HepG2 (cell line): ENCODE data around the gene TMEM231. TPM values are rescaled to one million over a fixed set of nuclear protein-coding genes. Genes with fewer than 3 reads are reported as not detected.
A peak's percentile ranks its signal among the peaks of the same experiment; 100 is the strongest.

Source experiments
- BHLHE40 ChIP-seq: IDR thresholded peaks from 2 replicates; pipeline ENCODE4 v1.6.1; 2011; ENCODE audit warnings: low read length, improper control_type of control experiment
- ESRRA ChIP-seq: sonication (generic); formaldehyde crosslinking; IDR thresholded peaks from 2 replicates; pipeline ENCODE4 v1.5.1; 2020; ENCODE audit warnings: mild to moderate bottlenecking, low read depth, missing genetic modification reagents
- FOXA3 ChIP-seq: IDR thresholded peaks from 2 replicates; pipeline ENCODE4 v1.6.1; 2016; ENCODE audit warnings: missing genetic modification reagents, missing compliant biosample characterization
- JARID2 ChIP-seq: sonication (generic); formaldehyde crosslinking; IDR thresholded peaks from 2 replicates; pipeline ENCODE4 v1.8.1; 2023; ENCODE audit warnings: missing genetic modification reagents, inconsistent platforms; ENCODE audit not compliant: insufficient replicate concordance
- KDM5B ChIP-seq: sonication (generic); formaldehyde crosslinking; IDR thresholded peaks from 2 replicates; pipeline ENCODE4 v1.4.0; 2020; ENCODE audit warnings: missing genetic modification reagents, mild to moderate bottlenecking, borderline replicate concordance
- KMT2A ChIP-seq: sonication (generic); formaldehyde crosslinking; IDR thresholded peaks from 2 replicates; pipeline ENCODE4 v1.4.0; 2020; ENCODE audit warnings: missing genetic modification reagents
- MED1 ChIP-seq: sonication (generic); formaldehyde crosslinking; IDR thresholded peaks from 2 replicates; pipeline ENCODE4 v1.4.0; 2020; ENCODE audit warnings: missing genetic modification reagents
- MXD4 ChIP-seq: IDR thresholded peaks from 2 replicates; pipeline ENCODE4 v1.6.1; 2016; ENCODE audit warnings: mild to moderate bottlenecking, missing biosample characterization, missing genetic modification reagents
- PHB2 ChIP-seq: fragments of 450-650 bp; IDR thresholded peaks from 2 replicates; pipeline ENCODE4 v1.6.1; 2018; ENCODE audit not compliant: partially characterized antibody
- PRDM10 ChIP-seq: sonication (generic); formaldehyde crosslinking; IDR thresholded peaks from 2 replicates; pipeline ENCODE4 v1.4.0; 2020; ENCODE audit warnings: low read depth, missing genetic modification reagents
- SMARCE1 ChIP-seq: fragments of 450-650 bp; IDR thresholded peaks from 2 replicates; pipeline ENCODE4 v1.6.1; 2017; ENCODE audit warnings: borderline replicate concordance
- TCF12 ChIP-seq, 2 experiments: fragments of 450-650 bp in 1 of 2; sonication (generic) in 1 of 2; formaldehyde crosslinking in 1 of 2; IDR thresholded peaks; 2 replicates each; pipeline versions ENCODE4 v1.6.1 to v1.8.0; 2017 to 2022; ENCODE audit warnings: antibody characterized with exemption in 1 of 2, mild to moderate bottlenecking in 1 of 2, missing genetic modification reagents in 1 of 2, moderate library complexity in 1 of 2
- ZEB1 ChIP-seq: IDR thresholded peaks from 2 replicates; pipeline ENCODE4 v1.6.1; 2012; ENCODE audit warnings: mild to moderate bottlenecking, low read depth, inconsistent platforms; ENCODE audit not compliant: insufficient replicate concordance
- ZFY ChIP-seq: sonication (generic); formaldehyde crosslinking; IDR thresholded peaks from 2 replicates; pipeline ENCODE4 v1.4.0; 2020; ENCODE audit warnings: missing genetic modification reagents
- ZNF234 ChIP-seq: sonication (generic); formaldehyde crosslinking; conservative IDR thresholded peaks from 2 replicates; pipeline ENCODE4 v1.5.1; 2020; ENCODE audit warnings: mild to moderate bottlenecking, missing genetic modification reagents
- polyA plus RNA-seq, 8 experiments: library from polyadenylated mRNA; depleted of rRNA in 3 of 8; stranded (reverse) in 7 of 8; unstranded in 1 of 8; fragments of >200 nt; fragmentation: Illumina TruSeq in 4 of 8; extraction: Trizol in 4 of 8; gene quantifications; 2 replicates each; pipeline versions ENCODE4 v1.2.1 to v1.2.3, GENCODE V29; 2011 to 2016; ENCODE audit warnings: low read depth in 4 of 8, missing spikeins in 1 of 8, mixed read lengths in 1 of 8; ENCODE audit not compliant: insufficient read depth in 1 of 8
- total RNA-seq, 5 experiments: library from RNA; depleted of rRNA; stranded (reverse); fragments of >200 nt; fragmentation: Illumina TruSeq; extraction: Trizol; gene quantifications; 2 replicates each; pipeline ENCODE4 v1.2.3, GENCODE V29; 2016; ENCODE audit warnings: low read depth in 1 of 5
- TF ChIP-seq, protein P1 (sequence below): sonication (generic); formaldehyde crosslinking; conservative IDR thresholded peaks from 2 replicates; pipeline ENCODE4 v1.4.0; 2020; ENCODE audit warnings: mild to moderate bottlenecking, missing genetic modification reagents, moderate library complexity
- TF ChIP-seq, protein P2 (sequence below): fragments of 450-650 bp; IDR thresholded peaks from 2 replicates; pipeline ENCODE4 v1.6.1; 2017; ENCODE audit warnings: mild to moderate bottlenecking
- TF ChIP-seq, protein P3 (sequence below): conservative IDR thresholded peaks from 2 replicates; pipeline ENCODE4 v1.6.1; 2018; ENCODE audit warnings: missing genetic modification reagents

TMEM231 gene
- total and polyA plus RNA-seq, 2 of the 13 experiments (the other 11 are each of a cell fraction or from before 2014, with no cell fraction given): 3.5 to 7.4 TPM

- TF ChIP-seq PRDM10: no peak
- TF ChIP-seq JARID2: no peak
- TF ChIP-seq, protein P1, sequence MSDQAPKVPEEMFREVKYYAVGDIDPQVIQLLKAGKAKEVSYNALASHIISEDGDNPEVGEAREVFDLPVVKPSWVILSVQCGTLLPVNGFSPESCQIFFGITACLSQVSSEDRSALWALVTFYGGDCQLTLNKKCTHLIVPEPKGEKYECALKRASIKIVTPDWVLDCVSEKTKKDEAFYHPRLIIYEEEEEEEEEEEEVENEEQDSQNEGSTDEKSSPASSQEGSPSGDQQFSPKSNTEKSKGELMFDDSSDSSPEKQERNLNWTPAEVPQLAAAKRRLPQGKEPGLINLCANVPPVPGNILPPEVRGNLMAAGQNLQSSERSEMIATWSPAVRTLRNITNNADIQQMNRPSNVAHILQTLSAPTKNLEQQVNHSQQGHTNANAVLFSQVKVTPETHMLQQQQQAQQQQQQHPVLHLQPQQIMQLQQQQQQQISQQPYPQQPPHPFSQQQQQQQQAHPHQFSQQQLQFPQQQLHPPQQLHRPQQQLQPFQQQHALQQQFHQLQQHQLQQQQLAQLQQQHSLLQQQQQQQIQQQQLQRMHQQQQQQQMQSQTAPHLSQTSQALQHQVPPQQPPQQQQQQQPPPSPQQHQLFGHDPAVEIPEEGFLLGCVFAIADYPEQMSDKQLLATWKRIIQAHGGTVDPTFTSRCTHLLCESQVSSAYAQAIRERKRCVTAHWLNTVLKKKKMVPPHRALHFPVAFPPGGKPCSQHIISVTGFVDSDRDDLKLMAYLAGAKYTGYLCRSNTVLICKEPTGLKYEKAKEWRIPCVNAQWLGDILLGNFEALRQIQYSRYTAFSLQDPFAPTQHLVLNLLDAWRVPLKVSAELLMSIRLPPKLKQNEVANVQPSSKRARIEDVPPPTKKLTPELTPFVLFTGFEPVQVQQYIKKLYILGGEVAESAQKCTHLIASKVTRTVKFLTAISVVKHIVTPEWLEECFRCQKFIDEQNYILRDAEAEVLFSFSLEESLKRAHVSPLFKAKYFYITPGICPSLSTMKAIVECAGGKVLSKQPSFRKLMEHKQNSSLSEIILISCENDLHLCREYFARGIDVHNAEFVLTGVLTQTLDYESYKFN (CRISPR knock-in tag): 0 out of 2 replicates have a peak, but pooled peaks have one; percentile 50
- TF ChIP-seq PHB2: no peak
- no peak for TF ChIP-seq TCF12 (IDR thresholded peaks at IDR 0.05)
- no peak for TF ChIP-seq TCF12 (CRISPR knock-in tag; IDR thresholded peaks at IDR 0.05)
- peak; percentile 36; the same call in 1 of the 2 replicates for TF ChIP-seq ESRRA (CRISPR knock-in tag)
- TF ChIP-seq KDM5B (CRISPR knock-in tag): peak; percentile 71; the same call in 1 of the 2 replicates
- TF ChIP-seq, protein P2, sequence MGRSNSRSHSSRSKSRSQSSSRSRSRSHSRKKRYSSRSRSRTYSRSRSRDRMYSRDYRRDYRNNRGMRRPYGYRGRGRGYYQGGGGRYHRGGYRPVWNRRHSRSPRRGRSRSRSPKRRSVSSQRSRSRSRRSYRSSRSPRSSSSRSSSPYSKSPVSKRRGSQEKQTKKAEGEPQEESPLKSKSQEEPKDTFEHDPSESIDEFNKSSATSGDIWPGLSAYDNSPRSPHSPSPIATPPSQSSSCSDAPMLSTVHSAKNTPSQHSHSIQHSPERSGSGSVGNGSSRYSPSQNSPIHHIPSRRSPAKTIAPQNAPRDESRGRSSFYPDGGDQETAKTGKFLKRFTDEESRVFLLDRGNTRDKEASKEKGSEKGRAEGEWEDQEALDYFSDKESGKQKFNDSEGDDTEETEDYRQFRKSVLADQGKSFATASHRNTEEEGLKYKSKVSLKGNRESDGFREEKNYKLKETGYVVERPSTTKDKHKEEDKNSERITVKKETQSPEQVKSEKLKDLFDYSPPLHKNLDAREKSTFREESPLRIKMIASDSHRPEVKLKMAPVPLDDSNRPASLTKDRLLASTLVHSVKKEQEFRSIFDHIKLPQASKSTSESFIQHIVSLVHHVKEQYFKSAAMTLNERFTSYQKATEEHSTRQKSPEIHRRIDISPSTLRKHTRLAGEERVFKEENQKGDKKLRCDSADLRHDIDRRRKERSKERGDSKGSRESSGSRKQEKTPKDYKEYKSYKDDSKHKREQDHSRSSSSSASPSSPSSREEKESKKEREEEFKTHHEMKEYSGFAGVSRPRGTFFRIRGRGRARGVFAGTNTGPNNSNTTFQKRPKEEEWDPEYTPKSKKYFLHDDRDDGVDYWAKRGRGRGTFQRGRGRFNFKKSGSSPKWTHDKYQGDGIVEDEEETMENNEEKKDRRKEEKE: no peak
- TF ChIP-seq, protein P3, sequence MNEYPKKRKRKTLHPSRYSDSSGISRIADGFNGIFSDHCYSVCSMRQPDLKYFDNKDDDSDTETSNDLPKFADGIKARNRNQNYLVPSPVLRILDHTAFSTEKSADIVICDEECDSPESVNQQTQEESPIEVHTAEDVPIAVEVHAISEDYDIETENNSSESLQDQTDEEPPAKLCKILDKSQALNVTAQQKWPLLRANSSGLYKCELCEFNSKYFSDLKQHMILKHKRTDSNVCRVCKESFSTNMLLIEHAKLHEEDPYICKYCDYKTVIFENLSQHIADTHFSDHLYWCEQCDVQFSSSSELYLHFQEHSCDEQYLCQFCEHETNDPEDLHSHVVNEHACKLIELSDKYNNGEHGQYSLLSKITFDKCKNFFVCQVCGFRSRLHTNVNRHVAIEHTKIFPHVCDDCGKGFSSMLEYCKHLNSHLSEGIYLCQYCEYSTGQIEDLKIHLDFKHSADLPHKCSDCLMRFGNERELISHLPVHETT: peak; percentile 50; the same call in 1 of the 2 replicates
- TF ChIP-seq BHLHE40: no peak
- TF ChIP-seq MXD4 (CRISPR knock-in tag): peak; percentile 72; the same call in 1 of the 2 replicates
- no peak for TF ChIP-seq SMARCE1
- peak; percentile 46 for TF ChIP-seq MED1
- TF ChIP-seq KMT2A (CRISPR knock-in tag): peak; percentile 84
- TF ChIP-seq FOXA3 (CRISPR knock-in tag): 0 out of 2 replicates have a peak, but pooled peaks have one; percentile 11
- TF ChIP-seq ZFY (CRISPR knock-in tag): peak; percentile 95
- no peak for TF ChIP-seq ZEB1
- no peak for TF ChIP-seq ZNF234 (CRISPR knock-in tag)
These were observed 10.1 kb upstream of the TMEM231 start, which contains the start of gene GABARAPL2 (continued) for GRCh38 chr16:75566040-75566757.
